Epidermal melanocyte (primary cell): ENCODE measurements around the gene HPN.
"Not testable (repeated sequence)": the region's sequence is repeated elsewhere in the genome, so short reads cannot be mapped to it uniquely, and the experiment has no call there.

Experiments used
- DNase-seq: peaks from one replicate; pipeline ENCODE4 v3.0.0; 2011; ENCODE audit warnings: low spot score; ENCODE audit not compliant: insufficient read length

HPN gene

DNA sequence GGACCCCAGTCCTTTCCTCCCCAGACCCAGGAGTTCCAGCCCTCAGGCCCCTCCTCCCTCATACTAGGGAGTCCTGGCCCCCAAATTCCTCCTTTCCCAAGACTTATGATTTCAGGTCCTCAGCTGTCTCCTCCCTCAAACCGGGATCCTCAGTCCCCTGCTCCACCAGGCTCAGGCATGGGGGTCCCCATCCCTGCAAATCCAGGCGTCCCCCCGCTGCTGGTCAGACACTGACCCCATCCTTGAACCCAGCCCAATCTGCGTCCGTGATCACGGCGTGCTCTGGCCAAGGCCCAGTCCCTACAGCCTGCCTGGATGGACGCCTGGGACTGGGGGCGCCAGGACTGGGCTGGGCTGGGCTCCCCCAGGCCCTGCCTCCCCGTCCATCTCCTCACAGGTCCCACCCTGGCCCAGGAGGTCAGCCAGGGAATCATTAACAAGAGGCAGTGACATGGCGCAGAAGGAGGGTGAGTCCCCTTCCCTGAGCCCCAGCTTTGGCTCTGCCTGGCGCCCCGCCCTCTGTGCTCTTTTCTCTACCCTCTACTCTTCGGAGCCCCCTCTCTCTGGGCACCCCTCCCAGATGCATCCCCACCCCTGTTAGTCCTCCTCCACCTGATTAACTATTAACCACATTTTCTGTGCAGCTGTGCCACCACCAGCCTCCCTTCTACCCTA is 672 bp downstream of the HPN start:
- no peak for DNase-seq

DNA sequence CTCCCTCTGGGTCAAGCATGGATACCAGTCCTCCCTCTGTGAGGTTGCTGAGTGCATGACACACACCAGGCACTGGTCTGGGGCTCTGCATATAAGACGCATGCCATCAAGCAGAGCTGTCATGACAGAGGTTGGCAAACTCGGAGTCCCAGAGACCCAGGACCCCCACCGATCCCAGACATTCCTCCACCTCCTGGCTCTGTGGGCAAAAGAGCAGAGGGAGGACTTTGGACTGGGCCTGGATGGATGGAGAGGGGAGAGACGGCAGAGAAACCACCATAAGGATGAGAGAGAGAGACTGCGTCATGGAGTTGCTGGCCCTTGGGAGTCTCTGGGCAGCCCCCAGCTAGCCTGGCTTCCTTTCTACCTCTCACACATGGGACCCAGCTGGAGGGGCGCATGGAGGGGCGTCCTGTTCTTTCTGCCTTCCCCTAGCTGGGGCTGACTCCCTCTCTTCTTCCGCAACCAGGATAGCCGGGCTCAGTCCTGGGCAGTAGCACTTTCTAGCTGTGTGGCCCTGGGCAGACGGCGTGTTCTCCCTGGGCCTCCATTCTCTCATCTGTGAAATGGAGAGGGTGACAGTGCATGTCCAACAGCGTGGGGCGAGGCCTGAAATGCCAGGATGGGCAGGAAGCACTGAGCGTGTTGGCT is 1.6 kb downstream of the HPN start:
- no peak for DNase-seq

DNA sequence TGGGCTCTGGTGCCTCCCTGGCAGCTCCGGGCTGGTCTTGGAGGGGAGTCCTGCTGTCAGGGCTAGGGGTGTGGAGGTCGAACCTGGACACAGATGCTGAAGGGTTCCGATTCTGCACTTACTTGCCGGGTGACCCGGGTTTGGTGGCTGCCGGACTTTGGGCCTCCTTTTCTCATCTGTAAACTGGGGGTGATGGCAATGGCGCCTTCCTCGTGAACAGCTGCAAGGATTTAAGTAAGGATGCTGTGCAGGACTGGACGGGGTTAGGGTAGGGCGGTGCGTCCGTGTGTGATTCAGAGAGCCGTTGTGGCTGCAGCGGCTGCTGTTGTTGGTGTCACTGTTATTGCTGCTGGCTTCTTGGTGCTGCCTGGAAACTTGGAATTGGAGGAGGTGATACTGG is 2.4 kb downstream of the HPN start:
- no peak for DNase-seq

DNA sequence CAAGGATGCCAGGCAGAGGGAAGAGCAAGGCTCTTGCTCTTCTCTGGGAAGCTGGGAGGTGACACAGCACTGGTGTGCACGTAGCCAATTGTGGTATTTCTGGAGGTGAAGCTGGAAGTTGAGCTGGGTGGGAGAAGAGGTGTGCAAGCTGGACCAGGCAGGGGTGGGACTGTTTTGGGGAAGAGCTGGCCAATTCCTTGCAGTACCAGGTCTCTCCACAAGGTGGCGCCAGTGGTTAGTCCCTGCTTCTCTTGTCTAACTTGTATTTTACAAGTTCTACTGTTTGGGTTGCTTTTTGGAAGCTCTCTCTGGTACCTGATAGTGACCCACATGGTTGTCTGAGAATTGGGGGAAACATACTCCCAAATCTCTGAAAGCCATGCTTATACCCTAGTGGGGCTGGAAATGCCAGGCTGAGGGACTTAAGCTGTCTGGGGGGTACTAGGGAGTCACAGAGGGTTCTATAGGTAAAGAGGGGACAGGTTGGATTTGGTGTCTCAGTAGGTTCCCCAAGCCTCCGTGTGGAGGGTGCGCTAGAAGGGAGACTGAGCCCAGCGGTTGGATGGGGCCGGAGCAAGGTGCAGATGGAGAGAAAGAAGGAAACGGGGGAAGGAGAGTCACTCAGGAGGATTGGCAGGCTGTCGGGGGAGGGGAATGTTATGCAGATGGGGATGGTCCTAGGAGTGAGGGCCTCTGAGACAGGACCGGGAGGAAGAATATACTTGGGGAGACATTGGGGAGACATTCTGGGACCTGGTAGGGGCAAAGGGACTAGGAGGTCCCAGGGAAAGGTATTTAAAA is 3.0 kb downstream of the HPN start:
- DNase-seq, result peak; percentile 89

DNA sequence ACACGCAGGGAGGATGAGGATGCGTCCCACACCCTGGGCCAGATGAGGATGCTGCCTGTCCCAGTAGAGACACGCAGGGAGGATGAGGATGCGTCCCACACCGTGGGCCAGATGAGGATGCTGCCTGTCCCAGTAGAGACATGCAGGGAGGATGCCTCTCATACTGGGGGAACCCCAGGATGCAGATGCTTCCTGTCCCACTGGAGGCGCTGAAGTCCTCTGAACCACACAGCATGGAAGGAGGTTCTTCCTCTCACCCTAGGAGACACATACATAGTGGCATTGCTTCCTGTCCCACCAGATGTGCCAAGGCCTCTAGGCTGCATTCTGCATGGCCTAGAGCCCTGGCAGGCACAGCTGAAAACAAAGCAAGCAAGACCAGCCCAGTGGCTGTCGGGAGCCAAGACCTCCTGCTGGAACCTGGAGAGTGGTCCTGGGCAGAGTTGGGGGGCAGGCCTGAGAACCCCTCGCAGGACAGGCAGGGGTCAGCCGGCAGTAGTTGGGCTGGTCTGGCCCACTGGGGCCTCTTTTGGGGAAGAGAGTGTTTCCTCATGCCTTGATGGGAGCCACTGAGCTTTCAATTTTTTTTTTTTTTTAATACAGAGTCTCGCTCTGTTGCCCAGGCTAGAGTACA is 4.3 kb downstream of the HPN start:
- peak; percentile 61 for DNase-seq

DNA sequence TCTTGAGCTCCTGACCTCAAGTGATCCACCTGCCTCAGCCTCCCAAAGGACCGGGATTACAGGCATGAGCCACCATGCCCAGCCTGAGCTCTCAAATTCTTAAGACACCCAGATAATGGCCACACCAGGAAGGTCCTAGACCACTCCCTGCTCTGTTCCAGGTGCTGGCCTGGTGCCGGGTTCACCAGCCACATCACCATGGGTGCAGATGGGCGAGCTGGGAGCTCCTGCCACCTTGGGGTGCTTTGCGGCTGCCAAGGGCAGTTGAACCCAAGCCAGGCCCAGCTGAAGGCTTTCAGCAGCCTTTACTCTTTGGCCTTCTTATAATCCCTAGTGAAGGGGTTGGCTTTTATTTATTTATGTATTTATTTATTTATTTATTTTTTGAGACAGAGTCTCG is 4.9 kb downstream of the HPN start:
- DNase-seq, result no peak

DNA sequence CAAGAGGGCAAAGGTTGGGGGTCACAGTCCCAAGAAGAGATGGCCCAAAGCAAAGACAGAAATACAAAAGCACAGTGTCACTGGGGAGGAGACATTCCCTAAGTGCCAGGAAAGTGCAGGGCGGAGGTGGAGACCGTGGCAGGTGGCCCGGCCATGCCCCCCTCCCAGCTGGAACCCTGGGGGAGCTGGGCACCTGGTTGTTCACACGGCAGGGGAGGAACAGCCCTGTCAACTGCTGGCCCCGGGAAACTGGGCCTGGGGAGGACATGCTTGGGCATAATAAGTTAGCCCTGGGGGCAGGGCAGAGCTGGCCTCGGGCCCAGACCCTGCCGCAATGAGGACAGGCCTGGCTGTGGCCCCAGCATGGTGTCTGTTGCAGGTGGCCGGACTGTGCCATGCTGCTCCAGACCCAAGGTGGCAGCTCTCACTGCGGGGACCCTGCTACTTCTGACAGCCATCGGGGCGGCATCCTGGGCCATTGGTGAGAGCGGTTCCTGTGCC is 7.4 kb downstream of the HPN start:
- no peak for DNase-seq

DNA sequence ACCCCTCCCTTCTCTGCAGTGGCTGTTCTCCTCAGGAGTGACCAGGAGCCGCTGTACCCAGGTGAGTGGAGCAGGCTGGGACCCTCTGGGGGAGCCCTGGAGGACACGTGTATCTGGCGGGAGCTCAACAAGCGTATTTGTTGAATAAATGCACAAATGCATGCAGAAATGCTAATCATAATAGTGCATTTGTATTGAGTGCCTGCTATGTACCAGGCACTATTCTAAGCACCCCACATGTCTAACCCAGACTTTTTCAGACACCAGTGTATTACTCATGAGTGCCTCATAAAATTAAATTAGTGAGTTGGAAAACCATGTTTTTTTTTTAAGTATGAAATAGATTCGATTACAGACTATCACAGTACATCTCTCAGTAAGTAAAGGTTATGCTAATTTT is 7.9 kb downstream of the HPN start:
- DNase-seq, result no peak

DNA sequence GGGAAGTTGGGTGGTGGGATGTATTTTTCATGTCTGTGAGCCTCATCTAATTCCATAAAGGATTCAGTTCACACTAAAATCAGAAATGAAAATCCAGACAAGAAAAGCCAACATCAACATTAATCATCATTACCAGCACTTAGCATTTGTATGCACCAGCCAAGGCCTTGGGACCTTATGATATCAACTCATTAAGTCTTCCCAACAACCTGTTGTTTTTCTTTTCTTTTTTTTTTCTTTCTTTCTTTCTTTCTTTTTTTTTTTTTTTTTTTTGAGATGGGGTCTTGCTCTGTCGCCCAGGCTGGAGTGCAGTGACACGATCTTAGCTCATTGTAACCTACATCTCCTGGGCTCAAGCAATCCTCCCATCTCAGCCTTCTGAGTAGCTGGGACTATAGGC is 9.1 kb downstream of the HPN start:
- DNase-seq, result not testable (repeated sequence)

DNA sequence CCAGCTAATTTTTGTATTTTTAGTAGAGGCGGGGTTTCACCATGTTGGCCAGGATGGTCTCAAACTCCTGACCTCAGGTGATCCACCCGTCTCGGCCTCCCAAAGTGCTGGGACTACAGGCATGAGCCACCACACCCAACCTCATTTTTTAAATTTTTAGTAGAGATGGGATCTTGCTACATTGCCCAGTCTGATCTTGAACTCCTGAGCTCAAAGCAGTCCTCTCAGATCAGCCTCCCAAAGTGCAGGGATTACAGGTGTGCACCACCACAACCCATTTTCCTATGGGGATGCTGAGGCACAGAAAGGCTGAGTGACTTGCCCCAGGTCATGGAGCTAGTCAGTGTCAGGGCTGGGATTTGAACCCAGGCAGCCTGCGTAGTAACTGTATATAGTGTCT is 9.7 kb downstream of the HPN start:
- DNase-seq, result not testable (repeated sequence)

DNA sequence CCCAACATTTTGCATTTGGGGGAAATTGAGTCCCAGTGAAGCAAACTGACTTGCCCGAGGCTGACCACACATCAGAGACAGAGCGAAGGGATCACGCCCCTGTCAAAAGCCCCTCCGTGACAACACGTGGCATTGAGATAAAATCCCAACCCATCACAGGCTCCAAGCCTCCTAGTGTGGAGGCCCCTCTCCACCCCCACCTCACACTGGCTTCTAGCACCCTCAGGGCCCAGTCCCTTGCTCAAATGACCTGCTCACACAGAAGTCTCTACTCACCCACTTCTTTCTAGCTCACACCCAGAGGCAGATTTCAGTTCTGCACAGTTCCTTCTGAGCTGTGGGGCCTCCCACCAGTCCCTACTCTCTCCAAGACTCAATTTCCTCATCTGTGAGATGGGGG is 10.3 kb downstream of the HPN start:
- no peak for DNase-seq

DNA sequence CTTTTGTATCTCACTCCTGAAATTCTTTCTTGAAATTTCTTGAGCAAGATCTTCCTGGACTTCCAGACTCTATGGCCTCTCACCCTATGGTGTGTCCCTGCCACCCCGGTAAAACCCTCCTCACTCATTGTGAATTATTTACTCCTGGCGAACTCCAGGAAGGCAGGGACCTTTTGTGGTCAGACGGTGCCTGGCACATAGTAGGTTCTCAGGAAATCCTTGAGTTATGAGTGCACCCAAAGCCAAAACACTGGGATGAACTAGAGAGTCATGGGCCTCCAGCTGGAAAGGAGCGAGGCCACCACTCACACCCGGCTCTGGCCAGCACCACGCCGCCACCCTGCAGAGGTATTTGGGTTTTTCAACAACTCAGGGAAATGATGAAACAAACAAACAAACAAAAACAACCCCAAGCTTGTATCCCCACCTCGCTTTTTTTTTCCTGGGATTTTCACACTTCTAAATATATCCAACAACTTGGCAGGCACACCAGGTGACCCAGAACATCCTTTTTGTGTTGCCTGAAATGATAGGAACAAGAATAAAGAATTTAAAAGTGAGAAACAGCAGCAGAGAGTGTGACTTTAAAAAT is 11.2 kb downstream of the HPN start:
- no peak for DNase-seq

DNA sequence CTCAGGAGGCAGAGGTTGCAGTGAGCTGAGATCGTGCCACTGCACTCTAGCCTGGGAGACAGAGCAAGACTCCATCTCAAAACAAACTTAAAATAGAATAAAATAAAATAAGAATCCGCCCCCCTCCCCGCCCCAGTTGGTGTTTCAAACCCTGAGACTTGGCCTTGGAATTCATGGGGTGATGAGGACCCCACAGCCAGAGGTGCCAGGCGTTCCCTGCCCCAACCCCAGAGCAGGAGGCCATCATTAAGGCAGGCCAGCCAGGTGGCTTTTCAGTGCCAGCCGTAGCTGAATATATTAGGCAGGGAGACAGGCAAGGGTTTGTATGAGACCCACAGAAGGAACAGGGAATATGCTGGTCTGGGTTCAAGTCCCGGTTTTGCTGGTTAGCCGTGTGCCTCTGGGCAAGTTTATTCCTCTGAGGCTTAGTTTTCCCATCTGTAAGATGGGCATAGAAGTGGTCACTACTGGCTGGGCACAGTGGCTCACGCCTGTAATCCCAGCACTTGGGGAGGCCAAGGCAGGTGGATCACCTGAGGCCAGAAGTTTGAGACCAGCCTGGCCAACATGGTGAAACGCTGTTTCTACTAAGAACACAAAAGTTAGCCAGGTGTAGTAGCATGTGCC is 12.3 kb downstream of the HPN start:
- DNase-seq, result no peak

DNA sequence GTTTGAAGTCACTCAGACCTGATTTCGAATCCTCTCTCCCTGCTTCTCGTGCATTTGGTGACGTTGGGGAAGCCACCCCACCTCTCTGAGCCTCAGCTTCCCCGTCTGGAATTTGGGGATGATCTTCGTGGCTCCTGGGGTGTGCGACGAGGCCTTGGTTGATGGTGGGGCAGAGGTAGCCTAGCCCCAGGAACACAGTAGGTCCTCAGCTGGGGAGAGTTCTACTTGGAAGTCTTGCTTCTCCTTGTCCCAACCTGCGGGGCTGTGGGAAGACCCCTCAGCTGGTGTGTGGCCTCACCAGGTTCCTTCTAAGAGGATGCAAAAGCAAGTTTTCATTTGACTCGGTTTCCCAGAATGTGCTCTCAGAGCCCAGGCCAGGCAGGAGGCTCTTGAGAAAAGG is 13.1 kb downstream of the HPN start:
- no peak for DNase-seq

DNA sequence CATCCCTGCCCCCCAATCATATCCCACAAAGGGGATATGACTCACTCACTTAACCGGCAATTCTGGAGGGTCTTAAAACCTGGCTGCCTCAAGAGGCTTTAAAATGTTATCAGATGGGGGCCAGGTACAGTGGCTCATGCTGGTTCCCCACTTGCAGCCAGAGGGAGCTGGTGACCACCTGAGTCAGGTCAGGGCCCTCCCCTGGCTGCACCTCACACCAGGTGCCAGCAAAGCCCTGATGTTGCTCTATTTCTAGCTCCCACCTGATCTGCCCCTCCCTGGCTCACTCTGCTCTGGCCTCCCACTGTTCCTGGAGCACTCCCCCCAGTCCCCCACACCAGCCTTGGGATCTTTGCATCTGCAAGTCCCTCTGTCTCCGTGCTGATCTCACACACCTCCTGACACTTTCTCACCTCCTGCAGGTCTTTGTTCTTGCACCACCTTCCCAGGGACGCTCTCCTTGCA is 14.2 kb downstream of the HPN start:
- no peak for DNase-seq

DNA sequence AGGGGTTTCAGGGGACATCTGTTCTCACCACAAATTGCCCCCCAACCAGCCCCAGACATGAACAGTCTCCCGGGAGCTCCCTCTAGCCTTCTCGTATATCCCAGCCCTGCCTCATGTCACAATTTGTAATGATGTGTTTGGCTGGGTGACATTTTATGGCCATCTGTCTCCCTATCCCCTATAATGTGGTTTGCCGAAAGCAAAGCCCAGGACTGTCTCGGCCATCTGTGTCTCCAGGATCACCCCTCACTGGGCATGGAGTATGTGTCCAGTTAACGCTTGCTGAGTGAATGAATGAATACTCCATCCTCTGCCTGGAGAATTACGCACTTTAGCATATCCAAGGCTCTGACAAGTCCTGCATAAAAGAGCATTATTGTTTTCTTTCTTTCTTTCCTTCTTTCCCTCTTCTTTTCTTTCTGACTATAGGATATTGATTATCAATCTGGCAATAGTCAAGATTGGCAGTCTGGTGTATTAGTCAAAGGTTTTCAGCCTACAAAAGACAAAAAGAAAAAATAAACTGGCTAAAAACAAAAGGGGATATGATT is 15.1 kb downstream of the HPN start:
- no peak for DNase-seq

DNA sequence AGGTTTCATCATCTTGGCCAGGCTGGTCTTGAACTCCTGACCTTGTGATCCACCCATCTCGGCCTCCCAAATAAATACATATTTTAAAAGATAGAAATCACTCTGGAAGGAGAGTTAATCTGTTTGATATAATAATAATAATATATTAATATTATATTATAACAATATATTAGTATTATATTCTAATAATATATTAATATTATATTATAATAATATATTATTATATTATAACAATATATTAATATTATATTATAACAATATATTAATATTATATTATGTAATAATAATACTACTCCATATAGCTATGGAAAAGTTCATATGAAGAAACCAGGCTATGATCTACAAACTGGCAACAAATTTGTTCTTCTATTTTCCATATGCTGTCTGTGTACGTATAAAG is 16.8 kb downstream of the HPN start:
- DNase-seq, result no peak

DNA sequence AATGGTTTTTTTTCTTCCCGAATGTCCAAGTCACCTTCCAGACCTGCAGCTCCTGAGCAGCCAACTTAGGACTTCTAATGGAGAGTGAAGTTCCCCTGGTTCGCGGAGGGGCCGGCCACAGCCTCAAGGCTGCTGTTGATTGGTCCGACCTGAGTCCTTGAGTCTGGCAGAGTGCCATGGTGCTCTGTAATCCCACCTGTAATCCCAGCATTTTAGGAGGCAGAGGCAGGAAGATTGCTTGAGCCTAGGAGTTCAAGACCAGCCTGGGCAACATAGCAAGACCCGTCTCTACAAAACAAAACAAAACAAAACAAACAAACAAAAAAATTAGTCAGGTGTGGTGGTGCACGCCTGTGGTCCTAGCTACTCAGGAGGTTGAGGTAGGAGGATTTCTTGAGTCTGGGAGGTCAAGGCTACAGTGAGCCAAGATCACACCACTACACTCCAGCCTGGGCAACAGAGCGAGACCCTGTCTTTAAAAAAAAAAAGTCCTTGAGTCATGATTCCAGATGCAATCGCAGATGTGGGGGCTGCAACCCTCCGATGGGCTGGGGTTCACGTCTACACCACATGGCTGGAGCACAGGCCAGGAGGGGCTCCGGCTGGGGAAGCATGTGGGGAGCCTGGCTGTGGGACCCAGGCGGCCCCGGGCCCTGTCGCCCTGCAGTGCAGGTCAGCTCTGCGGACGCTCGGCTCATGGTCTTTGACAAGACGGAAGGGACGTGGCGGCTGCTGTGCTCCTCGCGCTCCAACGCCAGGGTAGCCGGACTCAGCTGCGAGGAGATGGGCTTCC is 17.7 kb downstream of the HPN start:
- no peak for DNase-seq

DNA sequence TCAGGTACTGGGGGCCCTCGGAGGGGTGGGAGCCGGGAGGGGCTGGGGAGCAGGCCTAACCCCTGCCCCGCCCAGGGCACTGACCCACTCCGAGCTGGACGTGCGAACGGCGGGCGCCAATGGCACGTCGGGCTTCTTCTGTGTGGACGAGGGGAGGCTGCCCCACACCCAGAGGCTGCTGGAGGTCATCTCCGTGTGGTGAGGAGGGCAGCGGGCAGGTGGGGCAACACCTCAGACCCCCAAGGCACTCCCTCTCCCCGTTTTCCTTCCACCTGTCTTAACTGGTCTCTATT is 18.2 kb downstream of the HPN start:
- no peak for DNase-seq
